Embryonic facial prominence (tissue), 1 donor: ENCODE measurements around the gene CYP3A5.
"Not testable (repeated sequence)": the region's sequence is repeated elsewhere in the genome, so short reads cannot be mapped to it uniquely, and the experiment has no call there.

Source experiments
- DNase-seq: peaks from one replicate; pipeline ENCODE4 v3.0.0-alpha.2; 2016; ENCODE audit errors: extremely low spot score

The CYP3A5 gene

DNA sequence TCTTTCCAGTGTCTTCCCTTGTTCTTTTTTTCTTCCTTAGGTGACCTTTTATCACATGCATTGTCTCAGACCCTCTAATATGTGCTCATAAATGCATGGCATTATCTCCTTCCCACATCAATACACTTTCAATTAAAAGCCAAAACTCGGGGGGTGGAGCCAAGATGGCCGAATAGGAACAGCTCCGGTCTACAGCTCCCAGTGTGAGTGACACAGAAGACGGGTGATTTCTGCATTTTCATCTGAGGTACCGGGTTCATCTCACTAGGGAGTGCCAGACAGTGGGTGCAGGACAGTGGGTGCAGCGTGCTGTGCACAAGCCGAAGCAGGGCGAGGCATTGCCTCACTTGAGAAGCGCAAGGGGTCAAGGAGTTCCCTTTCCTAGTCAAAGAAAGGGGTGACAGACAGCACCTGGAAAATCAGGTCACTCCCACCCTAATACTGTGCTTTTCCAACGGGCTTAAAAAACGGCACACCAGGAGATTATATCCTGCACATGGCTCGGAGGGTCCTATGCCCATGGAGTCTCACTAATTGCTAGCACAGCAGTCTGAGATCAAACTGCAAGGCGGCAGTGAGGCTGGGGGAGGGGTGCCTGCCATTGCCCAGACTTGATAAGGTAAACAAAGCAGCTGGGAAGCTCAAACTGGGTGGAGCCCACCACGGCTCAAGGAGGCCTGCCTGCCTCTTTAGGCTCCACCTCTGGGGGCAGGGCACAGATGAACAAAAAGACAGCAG is 6.2 kb upstream of the CYP3A5 start:
- DNase-seq: not testable (repeated sequence)

DNA sequence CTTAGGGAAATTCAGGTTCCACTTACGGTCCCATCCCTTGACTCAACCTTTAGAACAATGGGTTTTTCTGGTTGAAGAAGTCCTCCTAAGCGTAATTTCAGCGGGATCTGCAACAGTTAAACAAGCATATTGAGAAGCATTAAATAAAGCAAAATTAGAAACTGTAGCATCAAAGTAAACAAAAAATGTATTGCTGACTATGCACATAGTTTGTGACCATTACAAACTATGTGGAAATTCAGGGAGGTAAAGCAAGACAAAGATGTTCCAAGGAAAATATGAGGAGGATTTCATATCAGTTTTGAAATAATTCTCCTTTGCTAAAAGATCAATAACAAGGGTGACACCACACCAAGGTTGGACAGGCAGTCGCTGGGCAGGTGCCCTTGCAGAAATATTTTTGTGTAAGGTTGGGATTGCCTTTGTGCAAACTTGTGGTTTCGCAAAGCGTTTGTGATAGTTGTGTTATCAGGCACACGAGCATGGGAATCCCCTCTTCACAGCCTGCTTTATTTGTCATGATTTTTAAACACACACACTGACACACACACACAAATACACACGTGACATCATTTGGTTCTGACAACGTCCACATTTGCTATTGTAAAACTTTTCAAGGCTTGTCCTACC is 5.4 kb upstream of the CYP3A5 start:
- DNase-seq: no peak

DNA sequence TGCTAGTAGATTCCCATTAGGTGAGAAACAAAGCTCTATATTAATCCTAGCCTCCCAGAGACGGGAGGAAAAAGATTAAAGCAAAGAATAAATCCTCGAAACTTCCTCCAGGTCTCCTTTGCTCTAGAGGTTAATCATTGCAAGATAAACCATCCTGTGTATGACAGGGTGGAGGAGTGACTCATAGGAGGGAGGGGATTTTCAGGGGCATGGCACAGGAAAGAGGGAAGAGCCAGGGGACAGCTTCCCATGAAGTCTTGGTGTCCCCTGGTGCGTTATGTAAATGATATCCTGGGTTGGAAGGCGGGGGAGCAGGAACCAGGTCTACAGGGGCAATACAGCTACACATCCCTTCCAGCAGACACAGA is 780 bp downstream of the CYP3A5 start:
- no peak for DNase-seq

DNA sequence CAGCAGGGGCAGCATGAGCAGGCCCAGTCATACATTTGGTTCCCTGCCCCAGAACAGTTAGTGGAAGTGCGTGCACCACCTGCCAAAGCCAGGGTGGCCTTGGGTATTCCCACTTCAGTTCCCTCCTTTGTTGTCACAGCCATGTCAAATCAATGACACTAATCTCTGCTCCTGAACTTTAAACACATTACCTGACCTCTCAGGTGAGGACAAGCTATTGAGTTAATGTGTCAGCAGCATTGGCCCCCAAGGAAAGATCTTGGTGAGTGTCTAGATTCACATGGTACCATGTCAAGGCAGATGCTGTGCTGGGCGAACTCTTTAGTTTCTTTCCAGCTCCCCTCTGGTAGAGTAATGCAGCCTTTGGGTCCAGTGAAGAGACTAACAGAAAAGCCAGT is 2.1 kb downstream of the CYP3A5 start:
- DNase-seq: no peak

DNA sequence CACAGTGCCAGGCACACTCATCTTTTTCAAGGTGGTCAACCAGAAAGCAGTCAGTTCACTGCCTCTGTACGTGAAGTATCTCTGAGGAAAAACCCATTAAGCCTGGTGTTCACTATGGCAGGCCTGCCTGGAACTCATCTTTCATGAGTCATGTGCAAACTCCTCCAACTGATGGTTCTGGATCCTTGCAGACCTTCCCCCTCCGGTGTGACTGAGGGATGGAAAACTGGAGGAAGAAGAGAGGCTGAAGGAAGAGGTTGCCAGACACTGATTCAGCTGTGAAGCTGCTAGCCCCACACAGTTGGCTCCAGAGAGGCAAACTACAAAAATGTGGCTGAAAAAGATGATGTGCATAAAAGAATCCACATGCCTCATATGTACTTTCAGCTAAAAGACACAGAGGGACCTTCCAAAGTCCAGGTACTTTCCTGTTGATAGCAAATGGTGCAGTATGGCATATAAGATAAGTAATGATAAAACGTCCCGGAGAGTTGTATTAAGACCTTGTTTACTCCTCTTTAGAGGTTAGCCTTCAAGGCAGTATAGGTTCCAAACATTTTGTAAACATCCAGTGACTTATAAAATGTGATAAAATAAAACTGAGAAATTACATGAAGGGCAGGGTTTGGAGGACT is 2.7 kb downstream of the CYP3A5 start:
- no peak for DNase-seq

DNA sequence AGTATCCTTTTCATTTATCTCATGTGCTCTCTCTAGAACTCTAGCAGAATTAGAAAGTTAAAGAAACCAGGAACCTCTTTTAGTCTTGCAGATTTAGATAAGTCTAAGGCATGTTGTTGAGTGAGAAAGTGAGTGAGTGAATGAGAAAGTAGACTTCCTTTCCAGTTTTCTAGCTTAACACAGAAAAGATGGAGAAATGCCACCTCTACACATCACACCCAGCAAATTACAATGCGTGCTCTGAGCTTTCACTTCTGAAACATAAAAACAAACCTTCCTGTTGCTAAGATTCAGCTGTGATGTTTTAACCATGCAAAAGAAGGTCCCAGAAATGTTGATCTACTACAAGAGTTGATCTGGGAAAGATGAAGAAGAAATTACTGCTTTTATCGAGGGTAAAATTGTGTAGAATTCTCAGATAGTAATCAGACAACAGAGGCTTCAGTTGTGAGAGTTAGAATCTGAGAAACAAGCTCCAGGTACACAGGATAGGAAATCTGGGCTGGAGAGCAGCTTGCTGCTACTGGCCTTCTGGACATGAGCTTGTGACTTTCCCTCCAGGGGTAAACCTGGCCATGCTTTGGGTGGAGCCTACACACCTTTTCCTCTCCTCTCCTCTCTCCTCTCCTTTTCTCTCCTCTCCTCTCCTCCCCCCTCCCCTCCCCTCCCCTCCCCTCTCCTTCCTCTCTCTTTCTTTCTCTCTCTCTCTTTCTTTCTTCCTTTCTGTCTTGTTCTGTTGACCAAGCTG is 4.6 kb downstream of the CYP3A5 start:
- no peak for DNase-seq

DNA sequence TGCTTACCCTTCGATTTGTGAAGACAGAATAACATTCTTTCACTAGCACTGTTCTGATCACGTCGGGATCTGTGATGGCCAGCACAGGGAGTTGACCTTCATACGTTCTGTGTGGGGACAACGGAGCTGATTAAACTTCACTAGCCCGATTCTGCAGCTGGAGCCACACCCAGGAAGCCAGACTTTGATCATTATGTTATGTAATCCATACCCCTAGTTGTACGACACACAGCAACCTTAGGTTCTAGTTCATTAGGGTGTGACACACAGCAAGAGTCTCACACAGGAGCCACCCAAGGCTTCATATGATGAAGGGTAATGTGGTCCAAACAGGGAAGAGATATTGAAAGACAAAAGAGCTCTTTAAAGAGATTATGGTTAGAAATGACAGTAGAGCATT is 7.2 kb downstream of the CYP3A5 start:
- DNase-seq: no peak

DNA sequence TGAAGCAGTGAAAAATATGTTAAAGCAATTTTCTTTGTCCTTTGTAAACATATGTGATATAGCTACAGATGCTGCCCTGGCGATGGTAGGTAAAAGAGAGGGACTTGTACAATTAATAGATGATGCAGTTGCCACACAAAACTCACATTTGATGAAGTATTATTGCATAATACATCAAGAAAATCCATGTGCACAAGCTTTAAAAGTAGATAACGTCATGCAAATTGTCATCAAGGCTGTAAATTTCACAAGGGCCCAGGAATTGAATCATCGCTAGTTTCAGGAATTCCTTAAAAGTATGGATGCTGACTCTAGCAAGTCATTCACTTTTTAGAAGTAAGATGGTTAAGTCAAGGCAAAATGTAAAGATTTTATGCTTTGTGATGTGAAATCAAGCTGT is 10.0 kb downstream of the CYP3A5 start:
- DNase-seq: no peak

DNA sequence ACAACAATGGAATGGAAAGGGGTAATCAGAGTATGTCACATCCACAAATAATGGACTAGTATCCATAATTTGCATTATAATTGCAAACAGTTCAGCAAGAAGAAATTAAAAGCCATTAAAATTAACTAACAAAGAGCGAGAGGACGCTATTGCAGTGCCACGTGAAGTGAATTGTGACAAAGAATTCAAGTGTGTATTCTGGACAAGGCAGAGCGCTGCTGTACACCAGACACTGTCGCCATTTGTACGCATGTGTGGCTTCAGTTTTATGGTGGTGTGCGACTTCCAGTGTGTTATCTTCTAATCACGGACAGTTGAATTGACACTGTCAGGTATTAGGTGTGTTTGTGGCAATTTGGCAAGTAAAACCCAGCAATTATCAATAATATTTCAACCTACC is 11.3 kb downstream of the CYP3A5 start:
- no peak for DNase-seq

DNA sequence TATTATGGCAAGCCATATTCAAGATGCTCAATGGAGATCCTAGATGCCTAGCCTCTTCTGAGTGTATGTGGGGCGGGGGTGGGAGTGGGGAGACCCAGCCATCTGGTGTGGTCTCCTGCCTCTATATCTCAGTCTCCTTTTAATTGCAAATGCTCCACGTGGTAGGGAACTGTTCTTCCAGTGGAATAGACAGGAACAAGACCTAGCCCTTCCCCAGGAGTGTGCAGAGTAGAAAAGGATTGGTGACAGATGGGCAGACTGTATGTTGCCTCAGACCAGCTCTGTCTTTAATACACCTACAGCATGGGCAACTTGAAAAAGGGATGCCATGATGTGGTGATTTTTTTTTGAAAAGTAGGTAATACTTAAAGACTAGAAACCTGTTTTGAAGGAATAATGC is 12.6 kb downstream of the CYP3A5 start:
- no peak for DNase-seq

DNA sequence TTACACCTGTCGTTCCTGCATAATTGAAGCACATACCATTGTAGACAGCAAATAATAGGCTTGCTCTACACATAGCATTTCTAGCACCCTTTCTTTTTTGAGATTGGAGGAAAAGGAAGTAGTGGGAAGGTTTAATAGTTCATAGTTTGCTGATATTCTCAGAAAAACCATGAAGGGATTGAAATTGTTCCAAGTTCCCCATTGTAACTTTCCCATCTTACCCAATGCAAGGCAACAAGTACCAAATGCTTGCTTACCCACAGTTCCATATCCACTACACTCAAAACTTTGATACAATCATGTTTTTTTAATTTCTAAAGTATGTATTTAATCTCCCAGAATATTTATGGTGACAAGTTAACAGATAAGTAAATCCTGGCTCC is 13.8 kb downstream of the CYP3A5 start:
- DNase-seq: no peak

DNA sequence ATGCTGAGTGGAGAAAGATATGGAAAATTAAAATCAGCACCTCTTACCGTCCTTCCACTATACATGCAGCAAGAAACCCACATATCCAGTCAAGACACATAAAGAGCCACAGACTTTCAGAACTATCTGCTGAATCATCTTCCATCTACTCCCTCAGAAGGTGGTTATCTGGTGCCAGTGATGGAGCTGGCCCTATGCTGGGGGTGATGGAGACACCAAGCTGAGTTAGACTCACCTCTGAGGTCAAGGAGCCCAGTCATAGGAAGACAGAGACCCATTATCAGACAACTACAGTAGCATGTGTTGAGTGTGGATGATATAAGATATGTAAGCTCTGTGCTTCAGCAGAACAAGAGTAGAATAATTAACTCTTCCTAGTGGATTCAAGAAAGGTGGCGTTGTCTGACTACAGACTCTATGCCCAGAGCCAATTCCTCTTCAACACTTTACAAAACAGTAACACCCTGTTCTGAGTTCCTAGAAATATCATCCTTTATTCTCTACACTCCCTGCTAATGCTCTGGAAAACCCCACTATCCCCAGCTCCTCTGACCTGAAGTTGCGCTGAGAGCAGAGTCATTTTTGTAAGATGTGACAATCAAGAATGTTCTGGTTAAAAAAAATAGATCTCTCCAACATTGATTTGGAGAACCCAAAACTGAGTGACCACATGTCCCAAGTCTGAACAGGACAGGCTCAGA is 14.3 kb downstream of the CYP3A5 start:
- no peak for DNase-seq

DNA sequence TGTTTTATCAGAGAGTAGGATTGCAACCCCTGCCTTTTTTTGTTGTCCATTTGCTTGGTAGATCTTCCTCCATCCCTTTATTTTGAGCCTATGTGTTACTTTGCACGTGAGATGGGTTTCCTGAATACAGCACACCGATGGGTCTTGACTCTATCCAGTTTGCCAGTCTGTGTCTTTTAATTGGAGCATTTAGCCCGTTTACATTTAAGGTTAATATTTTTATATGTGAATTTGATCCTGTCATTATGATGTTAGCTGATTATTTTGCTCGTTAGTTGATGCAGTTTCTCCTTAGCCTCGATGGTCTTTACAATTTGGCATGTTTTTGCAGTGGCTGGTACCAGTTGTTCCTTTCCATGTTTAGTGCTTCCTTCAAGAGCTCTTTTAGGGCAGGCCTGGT is 21.9 kb downstream of the CYP3A5 start:
- DNase-seq: not testable (repeated sequence)

DNA sequence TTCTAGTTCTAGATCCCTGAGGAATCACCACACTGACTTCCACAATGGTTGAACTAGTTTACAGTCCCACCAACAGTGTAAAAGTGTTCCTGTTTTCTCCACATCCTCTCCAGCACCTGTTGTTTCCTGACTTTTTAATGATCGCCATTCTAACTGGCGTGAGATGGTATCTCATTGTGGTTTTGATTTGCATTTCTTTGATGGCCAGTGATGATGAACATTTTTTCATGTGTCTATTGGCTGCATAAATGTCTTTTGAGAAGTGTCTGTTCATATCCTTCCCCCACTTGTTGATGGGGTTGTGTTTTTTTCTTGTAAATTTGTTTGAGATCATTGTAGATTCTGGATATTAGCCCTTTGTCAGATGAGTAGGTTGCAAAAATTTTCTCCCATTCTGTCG is 25.2 kb downstream of the CYP3A5 start:
- not testable (repeated sequence) for DNase-seq

DNA sequence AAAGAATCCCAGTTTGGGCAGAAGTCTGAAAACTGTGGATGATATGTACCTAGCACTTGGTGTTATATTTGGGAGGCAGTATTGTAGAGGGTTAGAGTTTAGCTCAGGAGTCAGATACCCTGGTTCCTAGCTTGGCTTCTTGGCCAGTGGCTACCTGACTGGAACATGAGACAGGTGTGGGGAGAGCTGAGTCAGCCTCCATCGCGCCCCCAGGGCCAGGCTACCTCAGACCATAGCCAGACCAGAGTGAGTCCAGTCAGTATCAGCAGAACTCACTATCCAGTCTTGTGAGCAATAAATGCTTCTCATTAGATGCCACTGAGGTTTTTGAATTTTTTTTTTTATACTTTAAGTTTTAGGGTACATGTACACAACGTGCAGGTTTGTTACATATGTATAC is 26.0 kb downstream of the CYP3A5 start:
- DNase-seq: no peak

DNA sequence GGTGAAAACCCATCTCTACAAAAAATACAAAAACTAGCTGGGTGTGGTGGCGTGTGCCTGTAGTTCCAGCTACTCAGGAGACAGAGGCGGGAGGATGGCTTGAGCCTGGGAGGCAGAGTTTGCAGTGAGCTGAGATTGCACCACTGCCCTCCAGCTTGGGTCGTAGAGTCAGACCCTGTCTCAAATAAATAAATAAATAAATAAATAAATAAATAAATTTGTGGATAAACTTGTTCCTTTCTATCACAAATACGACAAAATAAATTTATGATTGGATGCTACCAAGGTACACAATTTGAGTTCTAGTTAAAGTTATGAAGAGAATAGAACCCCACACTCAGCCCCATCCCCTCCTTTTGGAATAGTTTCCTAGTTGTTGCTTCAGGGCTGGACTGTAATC is 26.5 kb downstream of the CYP3A5 start:
- not testable (repeated sequence) for DNase-seq

DNA sequence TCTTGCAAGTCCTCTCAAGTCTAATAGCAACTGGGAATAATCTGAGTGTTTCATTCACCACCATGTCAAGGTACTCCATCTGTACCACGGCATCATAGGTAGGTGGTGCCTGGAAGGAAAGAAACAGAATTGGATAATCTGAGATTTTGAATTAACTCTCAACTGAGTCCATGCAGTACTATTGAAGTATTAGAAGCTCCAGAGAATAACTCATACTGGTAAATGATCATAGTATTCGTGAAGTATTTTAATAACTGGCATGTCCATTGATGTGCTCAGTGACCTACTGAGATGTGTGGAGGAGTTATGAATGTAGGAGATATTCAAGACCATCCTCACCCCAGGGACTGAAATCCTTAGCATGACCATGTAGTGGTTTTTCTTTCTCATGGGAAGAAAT is 27.1 kb downstream of the CYP3A5 start:
- no peak for DNase-seq

DNA sequence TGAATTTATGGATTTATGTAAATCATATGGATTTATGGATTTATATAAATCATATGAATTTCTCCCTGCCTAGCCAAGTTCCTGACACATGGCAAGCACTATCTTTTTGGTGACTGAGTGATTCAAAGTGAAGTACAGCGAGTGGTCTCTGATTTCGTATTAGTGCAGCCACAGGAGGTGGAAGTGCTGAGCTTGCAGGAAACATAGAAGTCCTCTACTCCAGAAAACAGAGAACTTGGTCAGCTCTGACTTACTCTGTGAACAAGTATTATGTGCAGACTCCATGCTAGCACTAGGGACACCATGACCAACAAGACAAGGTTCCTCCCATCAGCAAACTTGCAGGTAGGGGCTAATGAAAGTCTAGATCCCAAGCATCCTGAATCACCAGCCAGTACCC is 28.5 kb downstream of the CYP3A5 start:
- no peak for DNase-seq

DNA sequence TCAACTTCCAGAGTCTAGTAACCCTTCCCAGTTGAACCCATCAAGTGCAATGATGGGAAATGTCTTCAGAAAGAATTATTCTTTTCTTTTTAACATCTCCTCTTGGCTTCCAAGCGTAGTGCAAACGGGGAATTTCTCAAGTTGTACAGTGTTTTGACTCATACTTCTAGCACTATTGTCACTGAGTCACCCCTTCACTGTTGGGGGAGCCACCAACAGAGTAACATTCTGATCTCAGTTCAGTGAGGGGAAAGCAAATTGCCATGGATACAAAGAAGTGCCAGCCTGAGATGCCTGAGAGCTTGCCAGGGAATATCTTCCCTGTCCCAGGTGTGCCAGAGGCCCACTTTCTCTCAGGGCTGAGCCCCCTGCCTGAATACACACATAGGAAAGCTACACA is 31.0 kb downstream of the CYP3A5 start:
- DNase-seq: no peak

DNA sequence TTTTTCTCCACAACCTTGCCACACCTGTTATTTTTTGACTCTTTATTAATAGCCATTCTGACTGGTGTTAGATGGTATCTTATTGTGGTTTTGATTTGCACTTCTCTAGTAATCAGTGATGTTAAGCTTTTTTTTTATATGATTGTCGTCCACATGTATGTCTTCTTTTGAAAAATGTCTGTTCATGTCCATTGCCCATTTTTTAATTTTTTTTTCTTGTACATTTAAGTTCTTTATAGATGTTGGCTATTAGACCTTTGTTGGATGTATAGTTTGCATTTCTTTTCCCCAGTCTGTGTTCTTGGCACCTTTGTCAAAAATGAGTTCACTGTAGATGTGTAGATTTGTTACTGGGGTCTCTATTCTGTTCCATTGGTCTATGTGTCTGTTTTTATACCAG is 34.2 kb downstream of the CYP3A5 start:
- DNase-seq: no peak

DNA sequence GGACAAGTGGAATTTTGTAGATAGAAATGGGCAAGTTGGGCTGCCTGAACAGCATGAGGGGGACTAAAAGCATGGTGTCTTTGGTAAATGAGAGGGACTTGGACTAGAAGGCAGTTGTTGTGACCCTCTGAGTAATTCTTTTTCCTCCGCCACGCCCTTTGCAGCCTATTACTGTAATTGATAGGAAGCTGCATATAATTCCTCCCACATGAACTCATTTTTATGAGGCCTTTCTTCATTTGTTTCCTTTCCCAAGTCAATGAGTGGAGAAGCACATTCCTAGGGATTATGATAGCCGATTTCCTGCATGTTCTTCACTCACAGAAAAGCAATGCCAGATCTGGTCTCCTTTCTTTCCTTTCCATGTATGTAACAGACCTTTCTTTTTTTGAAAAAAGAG is 35.4 kb downstream of the CYP3A5 start:
- DNase-seq: no peak

DNA sequence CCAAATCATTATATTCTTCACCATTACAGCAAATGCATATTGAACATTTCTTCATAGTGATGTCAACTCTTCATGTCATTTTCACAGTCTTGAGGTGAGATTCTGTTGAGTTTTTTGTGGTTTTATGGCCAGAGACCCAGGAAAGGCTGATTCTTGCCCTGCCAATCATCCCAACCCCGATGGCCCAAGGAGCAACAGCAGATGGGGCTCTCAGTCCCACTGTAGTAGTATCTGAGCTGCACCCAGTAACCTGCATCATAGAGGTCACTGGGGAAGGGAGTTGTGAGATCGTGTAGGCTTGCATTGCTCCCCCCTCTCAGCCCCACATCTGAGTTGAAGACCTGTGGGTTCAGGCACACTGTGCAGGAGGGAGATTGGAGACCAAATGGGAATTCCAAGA is 36.3 kb downstream of the CYP3A5 start:
- no peak for DNase-seq
